ENCODE measurements around the gene SEMA3E. TPM values are rescaled to one million over a fixed set of nuclear protein-coding genes. Genes with fewer than 3 reads are reported as not detected.

SEMA3E gene
- total and polyA plus RNA-seq, 2 experiments from 2014 or later = 0.75 to 0.92 TPM

GRCh38 chr7:83652481-83652880 is 3.5 kb upstream of the SEMA3E start:
- Histone ChIP-seq H3K27ac (no peak overlapping the region), H3K27me3 (no peaks in the 10 kb centered on the region), H3K36me3 (no peaks in the 10 kb centered on the region), H3K4me1 (ENCODE audit: low read depth) (no peaks in the 10 kb centered on the region), H3K9me3 (ENCODE audit: low read depth) (no peaks in the 10 kb centered on the region), H3K4me3 (no peak overlapping the region)
- no peak for DNase-seq (ENCODE audit: low read depth in 1 of 2, low spot score in 1 of 2)
- TF ChIP-seq CTCF (IDR thresholded peaks at IDR 0.05; ENCODE audit: low read depth, low read length) = no peak

- no peaks in the 10 kb centered on the region for H3K4me1 ChIP-seq (ENCODE audit: low read depth)
- H3K9me3 ChIP-seq (ENCODE audit: low read depth) = no peaks in the 10 kb centered on the region
- no peaks in the 10 kb centered on the region for H3K27me3 ChIP-seq
- no peak for DNase-seq (ENCODE audit: low read depth in 1 of 2, low spot score in 1 of 2)
- no peaks in the 10 kb centered on the region for H3K36me3 ChIP-seq
- no peak overlapping the region for H3K27ac ChIP-seq
- H3K4me3 ChIP-seq = no peak overlapping the region
- no peak for TF ChIP-seq CTCF (IDR thresholded peaks at IDR 0.05; ENCODE audit: low read depth, low read length)
These were observed 762 bp upstream of the SEMA3E start for GRCh38 chr7:83649701-83650100.

- Histone ChIP-seq H3K4me1 (ENCODE audit: low read depth) (no peaks in the 10 kb centered on the region), H3K9me3 (ENCODE audit: low read depth) (no peaks in the 10 kb centered on the region), H3K27me3 (no peaks in the 10 kb centered on the region), H3K36me3 (no peaks in the 10 kb centered on the region), H3K27ac (no peak overlapping the region), H3K4me3 (no peak overlapping the region)
- TF ChIP-seq CTCF (IDR thresholded peaks at IDR 0.05; ENCODE audit: low read depth, low read length) = no peak
- DNase-seq (ENCODE audit: low read depth in 1 of 2, low spot score in 1 of 2) = no peak
These were observed 2.9 kb downstream of the SEMA3E start for GRCh38 chr7:83646027-83646426.

- no peaks in the 10 kb centered on the region for H3K27me3 ChIP-seq
These were observed 5.2 kb downstream of the SEMA3E start for GRCh38 chr7:83643739-83644138.

GRCh38 chr7:83643012-83643411 is 5.9 kb downstream of the SEMA3E start:
- no peaks in the 10 kb centered on the region for H3K36me3 ChIP-seq
- H3K27ac ChIP-seq = no peak overlapping the region
- TF ChIP-seq CTCF (IDR thresholded peaks at IDR 0.05; ENCODE audit: low read depth, low read length) = no peak
- no peak for DNase-seq (ENCODE audit: low read depth in 1 of 2, low spot score in 1 of 2)
- no peaks in the 10 kb centered on the region for H3K9me3 ChIP-seq (ENCODE audit: low read depth)
- H3K4me1 ChIP-seq (ENCODE audit: low read depth) = no peaks in the 10 kb centered on the region
- H3K4me3 ChIP-seq = no peak overlapping the region
- H3K27me3 ChIP-seq = no peaks in the 10 kb centered on the region

More at GRCh38 chr7:83643739-83644138, 5.2 kb downstream of the SEMA3E start:
- Histone ChIP-seq H3K9me3 (ENCODE audit: low read depth) (no peaks in the 10 kb centered on the region), H3K27ac (no peak overlapping the region), H3K4me1 (ENCODE audit: low read depth) (no peaks in the 10 kb centered on the region), H3K36me3 (no peaks in the 10 kb centered on the region), H3K4me3 (no peak overlapping the region)
- no peak for TF ChIP-seq CTCF (IDR thresholded peaks at IDR 0.05; ENCODE audit: low read depth, low read length)
- DNase-seq (ENCODE audit: low read depth in 1 of 2, low spot score in 1 of 2) = no peak

Data from cardiac muscle cell (in vitro differentiated cells and primary cell).